Esophagus muscularis mucosa (tissue), 4 donors: ENCODE data around the gene GATM.

Source experiments
- CTCF ChIP-seq, 3 experiments: fragments of 200-600 bp in 2 of 3; fragments of 450-650 bp in 1 of 3; sonication (generic) in 2 of 3; IDR thresholded peaks; one replicate each; pipeline ENCODE4 v1.5.1; 2017 to 2019; ENCODE audit warnings: antibody characterized with exemption in 3 of 3, mild to moderate bottlenecking in 2 of 3, moderate library complexity in 1 of 3
- EP300 ChIP-seq: sonication (generic); formaldehyde crosslinking; IDR thresholded peaks from one replicate; pipeline ENCODE4 v1.6.1; 2017; ENCODE audit warnings: antibody characterized with exemption
- POLR2A ChIP-seq: fragments of 450-650 bp; IDR thresholded peaks from one replicate; pipeline ENCODE4 v1.6.1; 2017; ENCODE audit warnings: antibody characterized with exemption, moderate library complexity, mild to moderate bottlenecking, low read depth
- POLR2AphosphoS5 ChIP-seq, 2 donors: sonication (generic); formaldehyde crosslinking; IDR thresholded peaks; one replicate each; pipeline ENCODE4 v1.6.1; 2017; ENCODE audit warnings: antibody characterized with exemption in 2 of 2

- TF ChIP-seq CTCF (IDR thresholded peaks at IDR 0.05) = no peak
- TF ChIP-seq POLR2A = no peak
- no peak for TF ChIP-seq POLR2AphosphoS5 (IDR thresholded peaks at IDR 0.05)
- TF ChIP-seq EP300 = no peak
Measured at GRCh38 chr15:45319472-45320214, 58.7 kb downstream of the GATM start.
